HepG2 (cell line): ENCODE data around the gene RTEL1. TPM values are rescaled to one million over a fixed set of nuclear protein-coding genes. Genes with fewer than 3 reads are reported as not detected.

Experiments used
- AKAP8 ChIP-seq: sonication (generic); formaldehyde crosslinking; IDR thresholded peaks from 2 replicates; pipeline ENCODE4 v1.5.1; 2020; ENCODE audit warnings: mild to moderate bottlenecking, missing genetic modification reagents
- ASH2L ChIP-seq: fragments of 300-600, 200-600 bp; sonication (generic); IDR thresholded peaks from 2 replicates; pipeline ENCODE4 v1.7.0; 2017; ENCODE audit warnings: low read depth, mild to moderate bottlenecking, moderate library complexity, mixed read lengths, low read length; ENCODE audit not compliant: insufficient read length
- CCAR2 ChIP-seq: fragments of 200-400 bp; formaldehyde crosslinking; optimal IDR thresholded peaks from 2 replicates; pipeline ENCODE3; 2018; ENCODE audit warnings: low read depth, mild to moderate bottlenecking, low read length, moderate library complexity
- ELF4 ChIP-seq: sonication (generic); formaldehyde crosslinking; IDR thresholded peaks from 2 replicates; pipeline ENCODE4 v1.5.0; 2020; ENCODE audit warnings: missing genetic modification reagents, mild to moderate bottlenecking, moderate library complexity, borderline replicate concordance
- EP300 ChIP-seq, 3 experiments: sonication (generic) in 1 of 3; formaldehyde crosslinking in 1 of 3; IDR thresholded peaks; 2 replicates each; pipeline versions ENCODE4 v1.5.1 to v1.6.1; 2011 to 2020; ENCODE audit warnings: low read depth in 2 of 3, low read length in 2 of 3, borderline replicate concordance in 1 of 3, improper control_type of control experiment in 1 of 3, mild to moderate bottlenecking in 1 of 3, missing genetic modification reagents in 1 of 3, moderate library complexity in 1 of 3
- FOXJ3 ChIP-seq: sonication (generic); formaldehyde crosslinking; IDR thresholded peaks from 2 replicates; pipeline ENCODE4 v1.4.0; 2020; ENCODE audit warnings: missing genetic modification reagents, mild to moderate bottlenecking, borderline replicate concordance
- HOXA3 ChIP-seq: sonication (generic); formaldehyde crosslinking; IDR thresholded peaks from 2 replicates; pipeline ENCODE4 v1.5.0; 2020; ENCODE audit warnings: missing genetic modification reagents
- MNT ChIP-seq: fragments of 450-650 bp; IDR thresholded peaks from 2 replicates; pipeline ENCODE4 v1.6.1; 2016
- NFAT5 ChIP-seq: sonication (generic); formaldehyde crosslinking; IDR thresholded peaks from 2 replicates; pipeline ENCODE4 v1.4.0; 2020; ENCODE audit warnings: missing genetic modification reagents
- RBFOX2 ChIP-seq: fragments of 200-400 bp; formaldehyde crosslinking; IDR thresholded peaks from 2 replicates; pipeline ENCODE4 v1.6.1; 2017; ENCODE audit warnings: low read depth, mild to moderate bottlenecking, low read length
- SP140L ChIP-seq: sonication (generic); formaldehyde crosslinking; IDR thresholded peaks from 2 replicates; pipeline ENCODE4 v1.4.0; 2020; ENCODE audit warnings: missing genetic modification reagents, borderline replicate concordance
- TOPORS ChIP-seq: sonication (generic); formaldehyde crosslinking; IDR thresholded peaks from 2 replicates; pipeline ENCODE4 v1.8.0; 2023; ENCODE audit warnings: mild to moderate bottlenecking, missing genetic modification reagents
- ZBTB43 ChIP-seq: sonication (generic); formaldehyde crosslinking; conservative IDR thresholded peaks from 2 replicates; pipeline ENCODE4 v1.4.0; 2020; ENCODE audit warnings: missing genetic modification reagents
- ZNF432 ChIP-seq: sonication (generic); formaldehyde crosslinking; IDR thresholded peaks from 2 replicates; pipeline ENCODE4 v1.5.0; 2020; ENCODE audit warnings: missing genetic modification reagents, mild to moderate bottlenecking, borderline replicate concordance
- ZNF446 ChIP-seq: sonication (generic); formaldehyde crosslinking; IDR thresholded peaks from 2 replicates; pipeline ENCODE4 v1.5.0; 2020; ENCODE audit warnings: mild to moderate bottlenecking, missing genetic modification reagents
- ZNF460 ChIP-seq: sonication (generic); formaldehyde crosslinking; IDR thresholded peaks from 2 replicates; pipeline ENCODE4 v1.5.1; 2020; ENCODE audit warnings: missing genetic modification reagents, mild to moderate bottlenecking, borderline replicate concordance
- ZNF547 ChIP-seq: sonication (generic); formaldehyde crosslinking; IDR thresholded peaks from 2 replicates; pipeline ENCODE4 v1.5.1; 2020; ENCODE audit warnings: mild to moderate bottlenecking, missing genetic modification reagents
- ZNF709 ChIP-seq: sonication (generic); formaldehyde crosslinking; IDR thresholded peaks from 2 replicates; pipeline ENCODE4 v1.5.0; 2020; ENCODE audit warnings: mild to moderate bottlenecking, missing genetic modification reagents
- ZNF878 ChIP-seq: sonication (generic); formaldehyde crosslinking; IDR thresholded peaks from 2 replicates; pipeline ENCODE4 v1.8.1; 2023; ENCODE audit warnings: mild to moderate bottlenecking, missing genetic modification reagents, moderate library complexity
- ZSCAN21 ChIP-seq: sonication (generic); formaldehyde crosslinking; IDR thresholded peaks from 2 replicates; pipeline ENCODE4 v1.8.0; 2022; ENCODE audit warnings: mild to moderate bottlenecking, missing genetic modification reagents, moderate library complexity, borderline replicate concordance
- polyA plus RNA-seq, 8 experiments: library from polyadenylated mRNA; depleted of rRNA in 3 of 8; stranded (reverse) in 7 of 8; unstranded in 1 of 8; fragments of >200 nt; fragmentation: Illumina TruSeq in 4 of 8; extraction: Trizol in 4 of 8; gene quantifications; 2 replicates each; pipeline versions ENCODE4 v1.2.1 to v1.2.3, GENCODE V29; 2011 to 2016; ENCODE audit warnings: low read depth in 4 of 8, missing spikeins in 1 of 8, mixed read lengths in 1 of 8; ENCODE audit not compliant: insufficient read depth in 1 of 8
- total RNA-seq, 5 experiments: library from RNA; depleted of rRNA; stranded (reverse); fragments of >200 nt; fragmentation: Illumina TruSeq; extraction: Trizol; gene quantifications; 2 replicates each; pipeline ENCODE4 v1.2.3, GENCODE V29; 2016; ENCODE audit warnings: low read depth in 1 of 5

RTEL1 gene
- total and polyA plus RNA-seq, 2 of the 13 experiments (the other 11 are each of a cell fraction or from before 2014, with no cell fraction given), result 21.8 to 36.4 TPM

GRCh38 chr20:63652192-63652980 is 5.7 kb upstream of the RTEL1 start (continued):
- TF ChIP-seq ZNF709, result 0 out of 2 replicates have a peak, but pooled peaks have one; percentile 35
- 0 out of 2 replicates have a peak, but pooled peaks have one; percentile 10 for TF ChIP-seq ELF4 (CRISPR knock-in tag)
- no peak for TF ChIP-seq SP140L (CRISPR knock-in tag)
- no peak for TF ChIP-seq AKAP8 (CRISPR knock-in tag)
- TF ChIP-seq NFAT5 (CRISPR knock-in tag), result 0 out of 2 replicates have a peak, but pooled peaks have one; percentile 69
- peak; percentile 66; the same call in 1 of the 2 replicates for TF ChIP-seq ZBTB43 (CRISPR knock-in tag)
- TF ChIP-seq MNT, result no peak
- TF ChIP-seq ZNF460, result 0 out of 2 replicates have a peak, but pooled peaks have one; percentile 19
- no peak for TF ChIP-seq CCAR2
- TF ChIP-seq FOXJ3 (CRISPR knock-in tag), result no peak
- peak; percentile 71 for TF ChIP-seq HOXA3 (CRISPR knock-in tag)
- no peak; the same call in 1 of the 2 replicates for TF ChIP-seq ZSCAN21 (CRISPR knock-in tag)
- TF ChIP-seq ZNF446 (CRISPR knock-in tag), result no peak
- TF ChIP-seq ASH2L, result no peak
- no peak for TF ChIP-seq RBFOX2
- TF ChIP-seq ZNF432 (CRISPR knock-in tag), result no peak
- peak in 1 of 2 experiments; percentile 13; a peak in 1 of 4 replicates for TF ChIP-seq EP300 (IDR thresholded peaks at IDR 0.05; ENCODE audit: low read depth in 2 of 2, low read length in 2 of 2)
- TF ChIP-seq EP300 (CRISPR knock-in tag; IDR thresholded peaks at IDR 0.05; ENCODE audit: borderline replicate concordance), result no peak
- no peak; the same call in none of the 2 replicates for TF ChIP-seq ZNF547 (CRISPR knock-in tag)
- no peak for TF ChIP-seq ZNF878 (CRISPR knock-in tag)
- 0 out of 2 replicates have a peak, but pooled peaks have one; percentile 2 for TF ChIP-seq TOPORS (CRISPR knock-in tag)
